HFF-Myc (cell line): ENCODE measurements around the gene RNASE9.

ENCODE experiments used
- DNase-seq: peaks from one replicate; pipeline ENCODE4 v3.0.0-alpha.2; 2011; ENCODE audit warnings: low read depth; ENCODE audit errors: extremely low read depth
- H3K4me3 ChIP-seq: replicated peaks from 2 replicates; pipeline ENCODE4 v1.5.1; 2011; ENCODE audit warnings: low read depth, mild to moderate bottlenecking, control low read depth, low read length
- TF ChIP-seq, protein P1 (sequence below): IDR thresholded peaks from 2 replicates; pipeline ENCODE4 v1.5.1; 2012; ENCODE audit warnings: mild to moderate bottlenecking, low read depth, low read length, control low read depth; ENCODE audit errors: missing control alignments

The RNASE9 gene

DNA sequence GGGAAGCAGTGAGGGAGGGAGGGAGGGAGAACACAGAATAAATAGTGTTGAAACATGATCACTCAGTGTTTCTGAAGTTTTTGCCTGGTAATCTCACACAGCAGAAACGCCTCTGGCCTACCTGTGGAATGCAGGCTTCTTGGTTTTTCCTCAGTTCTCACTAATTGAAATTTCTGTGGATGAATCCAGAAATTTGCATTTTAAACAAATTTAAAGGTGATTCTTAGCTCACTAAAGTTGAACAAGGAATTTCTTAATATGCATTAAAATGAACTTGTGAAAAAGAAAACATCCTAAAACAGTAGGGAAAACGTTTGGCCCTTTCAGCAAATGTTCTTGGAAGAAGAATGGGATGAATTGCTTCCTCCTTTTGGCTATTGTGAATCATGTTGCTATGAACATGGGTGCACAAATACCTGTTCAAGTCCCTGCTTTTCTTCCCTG lies 1.4 kb downstream of the RNASE9 start:
- H3K4me3 ChIP-seq = no peak overlapping the region
- no peak for DNase-seq
- TF ChIP-seq, protein P1, sequence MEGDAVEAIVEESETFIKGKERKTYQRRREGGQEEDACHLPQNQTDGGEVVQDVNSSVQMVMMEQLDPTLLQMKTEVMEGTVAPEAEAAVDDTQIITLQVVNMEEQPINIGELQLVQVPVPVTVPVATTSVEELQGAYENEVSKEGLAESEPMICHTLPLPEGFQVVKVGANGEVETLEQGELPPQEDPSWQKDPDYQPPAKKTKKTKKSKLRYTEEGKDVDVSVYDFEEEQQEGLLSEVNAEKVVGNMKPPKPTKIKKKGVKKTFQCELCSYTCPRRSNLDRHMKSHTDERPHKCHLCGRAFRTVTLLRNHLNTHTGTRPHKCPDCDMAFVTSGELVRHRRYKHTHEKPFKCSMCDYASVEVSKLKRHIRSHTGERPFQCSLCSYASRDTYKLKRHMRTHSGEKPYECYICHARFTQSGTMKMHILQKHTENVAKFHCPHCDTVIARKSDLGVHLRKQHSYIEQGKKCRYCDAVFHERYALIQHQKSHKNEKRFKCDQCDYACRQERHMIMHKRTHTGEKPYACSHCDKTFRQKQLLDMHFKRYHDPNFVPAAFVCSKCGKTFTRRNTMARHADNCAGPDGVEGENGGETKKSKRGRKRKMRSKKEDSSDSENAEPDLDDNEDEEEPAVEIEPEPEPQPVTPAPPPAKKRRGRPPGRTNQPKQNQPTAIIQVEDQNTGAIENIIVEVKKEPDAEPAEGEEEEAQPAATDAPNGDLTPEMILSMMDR = no peak

DNA sequence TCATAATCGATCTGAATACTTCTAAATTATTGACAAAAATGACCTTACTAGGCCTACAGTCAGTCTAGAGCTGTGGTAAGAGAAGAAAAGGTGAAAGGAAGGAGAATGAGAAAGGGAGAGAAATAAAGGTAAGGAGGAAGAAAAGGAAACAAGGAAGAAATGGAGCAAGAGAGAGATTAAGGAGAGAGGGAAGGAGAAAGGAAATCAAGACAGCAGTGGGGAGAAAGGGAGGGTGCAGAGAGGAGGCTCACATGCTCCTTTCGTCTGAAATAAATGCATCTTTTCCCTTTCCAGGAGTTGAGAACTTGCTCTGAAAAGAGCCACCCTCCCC lies 3.7 kb downstream of the RNASE9 start:
- no peak for DNase-seq
- TF ChIP-seq, protein P1 = no peak
- H3K4me3 ChIP-seq = no peak overlapping the region

DNA sequence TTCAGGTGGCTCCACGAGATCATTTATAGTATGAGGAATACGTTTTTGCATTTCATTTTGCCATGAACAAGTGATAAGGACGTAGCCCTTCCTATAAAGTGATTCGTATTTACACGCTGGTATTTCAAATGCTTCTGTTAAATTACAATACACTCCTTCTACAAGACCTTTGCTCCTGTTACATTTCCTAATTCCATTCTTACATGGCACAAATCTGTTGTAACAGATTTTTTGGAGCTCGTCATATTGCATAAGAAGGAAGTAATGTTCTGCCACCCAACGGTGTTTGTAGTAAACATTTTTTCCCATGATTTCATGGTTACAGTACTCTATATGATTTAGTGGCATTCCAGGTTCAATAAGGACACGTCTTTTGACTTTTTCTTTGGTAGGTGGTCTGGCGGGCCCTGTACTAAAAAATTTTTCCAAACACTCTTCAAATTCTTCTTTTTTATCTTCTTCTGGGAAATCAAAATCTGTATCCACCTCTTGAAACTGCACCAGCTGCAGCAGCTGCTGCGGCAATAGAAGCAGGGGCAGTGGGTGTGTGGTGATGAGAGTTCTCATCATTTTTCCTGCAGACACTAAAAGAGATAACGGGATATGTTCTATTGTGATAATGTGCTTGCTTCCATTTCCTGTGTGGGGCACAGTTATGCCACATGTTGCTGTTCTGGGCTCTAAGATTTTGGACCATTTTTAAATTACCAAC lies 4.2 kb downstream of the RNASE9 start:
- TF ChIP-seq, protein P1 = no peak
- H3K4me3 ChIP-seq = no peak overlapping the region
- DNase-seq = no peak

DNA sequence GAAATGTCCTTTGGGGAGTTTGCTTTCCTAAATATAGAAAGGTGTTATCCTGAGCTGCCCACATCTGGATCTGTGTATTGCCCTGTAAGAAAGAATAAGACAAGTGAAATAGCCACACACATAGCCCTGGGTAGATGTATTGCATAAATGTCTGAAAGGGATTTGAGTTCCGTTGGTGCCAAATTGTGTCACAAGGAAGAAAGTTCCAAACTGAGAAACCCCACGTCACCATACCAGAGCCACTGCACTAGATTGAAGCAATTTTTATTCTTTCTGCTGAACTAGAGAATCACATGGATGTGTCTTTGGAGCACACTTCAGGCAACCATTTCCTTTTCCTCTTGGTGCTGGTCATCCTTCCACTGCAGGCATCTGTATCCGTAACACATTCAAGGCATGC lies 5.0 kb downstream of the RNASE9 start:
- DNase-seq = no peak
- H3K4me3 ChIP-seq = no peak overlapping the region
- TF ChIP-seq, protein P1 = no peak

DNA sequence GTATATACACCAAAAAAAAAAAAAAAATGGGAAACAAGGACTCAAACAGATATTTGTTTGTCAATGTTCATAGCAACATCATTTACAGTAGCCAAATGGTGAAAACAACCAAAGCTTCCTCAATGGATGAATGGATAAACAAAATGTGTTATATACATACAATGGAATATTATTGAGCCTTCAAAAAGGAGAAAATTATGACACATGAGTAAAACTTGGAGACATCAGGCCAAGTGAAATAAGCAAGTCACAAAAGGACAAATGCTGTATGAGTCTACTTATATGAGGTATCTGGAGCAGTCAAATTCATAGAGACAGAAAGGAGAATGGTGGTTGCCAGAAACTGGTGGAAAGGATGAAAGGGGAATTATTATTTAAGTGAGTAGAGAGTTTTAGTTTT lies 7.8 kb downstream of the RNASE9 start:
- TF ChIP-seq, protein P1 = no peak
- no peak overlapping the region for H3K4me3 ChIP-seq
- no peak for DNase-seq

DNA sequence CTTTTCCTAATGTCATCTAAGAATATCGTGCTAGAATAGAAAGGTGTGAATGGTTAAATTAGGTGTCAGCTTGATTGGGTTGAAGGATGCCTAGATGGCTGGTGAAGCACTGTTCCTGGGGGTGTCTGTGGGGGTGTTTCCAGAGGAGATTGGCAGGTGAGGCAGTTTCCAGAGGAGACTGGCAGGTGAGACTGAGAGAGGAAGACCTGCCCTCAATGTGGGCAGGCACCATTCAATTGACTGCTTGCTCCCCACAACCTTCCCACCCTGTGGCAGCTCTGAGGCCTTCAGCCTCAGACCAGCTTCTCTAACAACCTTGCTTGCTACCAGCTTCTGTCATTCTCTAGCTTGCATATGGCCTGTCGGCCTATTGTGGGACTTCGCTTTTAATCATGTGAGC lies 9.2 kb downstream of the RNASE9 start:
- TF ChIP-seq, protein P1 = no peak
- DNase-seq = no peak
- no peak overlapping the region for H3K4me3 ChIP-seq

DNA sequence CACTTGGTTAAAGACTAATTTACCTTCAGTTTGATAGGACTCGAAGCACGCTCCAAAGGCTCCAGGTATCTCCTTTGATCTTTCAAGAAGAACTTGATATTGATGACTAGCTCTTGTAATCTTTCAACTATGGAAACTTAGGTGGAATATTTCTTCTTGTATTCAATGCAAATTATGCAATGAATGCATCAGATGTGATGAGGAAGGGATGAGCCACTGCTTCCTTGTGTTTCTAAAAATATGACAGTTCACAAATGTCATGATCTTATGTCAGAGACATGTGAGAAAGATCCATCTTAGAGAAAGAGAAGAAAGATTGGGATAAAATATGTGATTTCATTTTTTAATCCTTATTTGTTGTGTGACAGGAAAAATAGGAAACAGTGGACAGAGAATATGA lies 9.9 kb downstream of the RNASE9 start:
- TF ChIP-seq, protein P1 = no peak
- no peak for DNase-seq
- H3K4me3 ChIP-seq = no peak overlapping the region
